ENCODE measurements around the gene MBD3L3. TPM values are rescaled to one million over a fixed set of nuclear protein-coding genes. Genes with fewer than 3 reads are reported as not detected.
"Not testable (repeated sequence)": the region's sequence is repeated elsewhere in the genome, so short reads cannot be mapped to it uniquely, and the experiment has no call there.

The MBD3L3 gene
- polyA plus RNA-seq, 1 donor from 2014 or later: not detected

DNA sequence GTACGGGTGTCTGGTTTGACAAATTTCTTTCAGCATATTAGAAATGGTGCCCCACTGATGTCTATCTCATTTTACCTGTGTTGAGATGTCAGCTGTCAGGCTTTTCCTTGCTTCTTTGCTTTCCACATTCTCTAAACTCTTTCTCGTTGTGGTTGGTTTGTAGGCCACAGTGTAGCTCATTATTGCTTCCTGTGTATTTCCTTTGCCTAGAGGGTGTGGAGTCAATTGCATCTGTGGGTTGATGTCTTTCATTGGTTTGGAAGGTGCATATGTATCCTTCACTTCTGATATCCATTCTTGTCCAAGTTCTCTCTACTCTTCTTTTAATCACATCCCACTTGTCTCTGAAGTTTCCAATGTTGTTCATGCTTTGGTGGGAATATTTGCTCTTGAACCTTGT lies 16.9 kb downstream of the MBD3L3 start:
- H3K4me1 Mint-ChIP-seq, H3K36me3 Mint-ChIP-seq, H3K4me3 Mint-ChIP-seq, H3K9me3 Mint-ChIP-seq, H3K27me3 Mint-ChIP-seq, H3K27ac Mint-ChIP-seq: not testable (repeated sequence)

DNA sequence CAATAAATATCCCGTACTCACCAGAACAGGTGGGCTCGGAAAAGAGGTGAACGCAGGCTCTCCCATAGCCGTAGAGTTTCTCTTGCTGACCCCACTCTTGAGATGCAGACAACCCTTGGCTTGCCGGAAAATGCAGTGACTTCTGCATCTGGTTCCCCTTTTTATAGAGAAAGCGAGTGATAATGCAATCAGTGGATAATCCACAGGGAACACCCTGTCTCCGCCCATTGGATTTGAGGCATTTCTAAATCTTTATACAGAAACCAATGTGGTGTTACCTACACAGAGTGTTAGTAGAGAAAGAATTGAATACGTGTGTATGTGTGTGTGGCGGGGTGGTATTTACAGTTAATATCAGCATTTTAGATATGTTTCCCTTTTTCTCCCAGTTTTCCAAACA lies 18.4 kb downstream of the MBD3L3 start, which contains the start of gene MBD3L4:
Gene MBD3L4, minus strand, starts transcription at position 101 of the 400 bp plus-strand sequence. Its CDS starts 35 bp downstream, at position 66.
- not testable (repeated sequence) for H3K27me3 Mint-ChIP-seq, H3K4me1 Mint-ChIP-seq, H3K27ac Mint-ChIP-seq, H3K36me3 Mint-ChIP-seq, H3K9me3 Mint-ChIP-seq, H3K4me3 Mint-ChIP-seq

DNA sequence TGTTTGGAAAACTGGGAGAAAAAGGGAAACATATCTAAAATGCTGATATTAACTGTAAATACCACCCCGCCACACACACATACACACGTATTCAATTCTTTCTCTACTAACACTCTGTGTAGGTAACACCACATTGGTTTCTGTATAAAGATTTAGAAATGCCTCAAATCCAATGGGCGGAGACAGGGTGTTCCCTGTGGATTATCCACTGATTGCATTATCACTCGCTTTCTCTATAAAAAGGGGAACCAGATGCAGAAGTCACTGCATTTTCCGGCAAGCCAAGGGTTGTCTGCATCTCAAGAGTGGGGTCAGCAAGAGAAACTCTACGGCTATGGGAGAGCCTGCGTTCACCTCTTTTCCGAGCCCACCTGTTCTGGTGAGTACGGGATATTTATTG lies 28.2 kb downstream of the MBD3L3 start, which contains the start of gene MBD3L5:
Gene MBD3L5, plus strand, starts transcription at position 301 of the 400 bp plus-strand sequence. Its CDS starts 34 bp downstream, at position 335.
- not testable (repeated sequence) for H3K9me3 Mint-ChIP-seq, H3K4me3 Mint-ChIP-seq, H3K27ac Mint-ChIP-seq, H3K27me3 Mint-ChIP-seq, H3K36me3 Mint-ChIP-seq, H3K4me1 Mint-ChIP-seq

DNA sequence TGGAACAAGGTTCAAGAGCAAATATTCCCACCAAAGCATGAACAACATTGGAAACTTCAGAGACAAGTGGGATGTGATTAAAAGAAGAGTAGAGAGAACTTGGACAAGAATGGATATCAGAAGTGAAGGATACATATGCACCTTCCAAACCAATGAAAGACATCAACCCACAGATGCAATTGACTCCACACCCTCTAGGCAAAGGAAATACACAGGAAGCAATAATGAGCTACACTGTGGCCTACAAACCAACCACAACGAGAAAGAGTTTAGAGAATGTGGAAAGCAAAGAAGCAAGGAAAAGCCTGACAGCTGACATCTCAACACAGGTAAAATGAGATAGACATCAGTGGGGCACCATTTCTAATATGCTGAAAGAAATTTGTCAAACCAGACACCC lies 29.7 kb downstream of the MBD3L3 start:
- not testable (repeated sequence) for H3K4me3 Mint-ChIP-seq, H3K36me3 Mint-ChIP-seq

DNA sequence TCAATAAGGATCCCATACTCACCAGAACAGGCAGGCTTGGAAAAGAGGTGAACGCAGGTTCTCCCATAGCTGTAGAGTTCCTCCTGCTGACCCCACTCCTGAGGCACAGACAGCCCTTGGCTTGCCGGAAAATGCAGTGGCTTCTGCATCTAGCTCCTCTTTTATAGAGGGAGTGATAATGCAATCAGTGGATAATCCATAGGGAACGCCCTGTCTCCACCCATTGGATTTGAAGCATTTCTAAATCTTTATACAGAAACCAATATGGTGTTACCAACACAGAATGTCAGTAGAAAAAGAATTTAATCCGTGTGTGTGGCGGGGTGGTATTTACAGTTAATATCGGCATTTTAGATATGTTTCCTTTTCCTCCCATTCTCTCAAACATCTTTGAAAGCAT lies 37.1 kb downstream of the MBD3L3 start, which contains the start of gene MBD3L2B:
Gene MBD3L2B, minus strand, starts transcription at position 101 of the 400 bp plus-strand sequence. Its CDS starts 34 bp downstream, at position 67.
- not testable (repeated sequence) for H3K27ac Mint-ChIP-seq, H3K36me3 Mint-ChIP-seq, H3K4me3 Mint-ChIP-seq, H3K9me3 Mint-ChIP-seq, H3K4me1 Mint-ChIP-seq, H3K27me3 Mint-ChIP-seq

More for the DNA sequence above, 29.7 kb downstream of the MBD3L3 start:
- not testable (repeated sequence) for H3K27ac Mint-ChIP-seq, H3K9me3 Mint-ChIP-seq, H3K4me1 Mint-ChIP-seq, H3K27me3 Mint-ChIP-seq

DNA sequence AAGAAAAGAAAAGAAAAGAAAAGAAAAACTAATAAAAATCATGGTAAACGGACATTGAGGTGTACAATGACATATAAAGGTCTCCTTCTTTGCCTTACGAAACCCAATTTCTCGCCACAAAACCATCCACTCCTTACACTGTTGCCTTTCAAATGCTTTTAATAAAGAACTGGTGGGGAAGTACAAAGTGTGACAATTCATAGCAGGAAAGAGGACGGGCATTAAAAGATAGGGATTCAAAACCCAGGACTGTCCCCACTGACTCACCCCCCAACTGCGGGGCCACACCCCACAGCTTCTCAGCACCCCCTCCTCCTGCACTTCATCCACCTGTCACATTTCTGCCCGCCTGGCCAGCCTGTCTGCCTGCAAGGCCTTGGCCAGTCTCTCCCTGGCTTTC lies 39.6 kb downstream of the MBD3L3 start:
- no peaks in the 10 kb centered on the region for H3K9me3 Mint-ChIP-seq
- H3K4me3 Mint-ChIP-seq: no peak overlapping the region
- H3K4me1 Mint-ChIP-seq: peaks cover 0 to 2% (median 0%) of the 10 kb centered on the region in 3 donors
- H3K27ac Mint-ChIP-seq: no peak overlapping the region
- H3K27me3 Mint-ChIP-seq: no peaks in the 10 kb centered on the region
- no peaks in the 10 kb centered on the region for H3K36me3 Mint-ChIP-seq

DNA sequence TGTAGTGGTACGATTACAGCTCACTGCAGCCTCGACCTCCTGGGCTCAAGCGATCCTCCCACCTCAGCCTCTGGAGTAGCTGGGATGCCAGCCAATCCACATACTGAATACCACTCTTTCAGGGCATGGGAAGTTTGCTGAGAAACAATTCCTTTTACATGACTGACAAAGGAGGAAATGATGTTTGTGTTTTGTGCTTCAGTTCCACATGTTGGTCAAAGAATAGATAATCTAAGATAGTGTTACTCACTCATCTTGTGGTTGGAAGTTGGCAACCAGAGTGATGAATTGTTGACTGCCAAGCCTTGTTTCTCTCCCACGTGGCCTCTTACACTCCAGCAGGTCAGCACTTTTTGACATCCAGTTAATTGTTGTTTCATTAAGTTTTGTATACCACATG lies 44.8 kb downstream of the MBD3L3 start:
- H3K36me3 Mint-ChIP-seq: no peaks in the 10 kb centered on the region
- H3K4me1 Mint-ChIP-seq: peaks cover 0 to 5% (median 2%) of the 10 kb centered on the region in 3 donors
- no peaks in the 10 kb centered on the region for H3K9me3 Mint-ChIP-seq
- H3K4me3 Mint-ChIP-seq: no peak overlapping the region
- no peak overlapping the region for H3K27ac Mint-ChIP-seq
- no peaks in the 10 kb centered on the region for H3K27me3 Mint-ChIP-seq

DNA sequence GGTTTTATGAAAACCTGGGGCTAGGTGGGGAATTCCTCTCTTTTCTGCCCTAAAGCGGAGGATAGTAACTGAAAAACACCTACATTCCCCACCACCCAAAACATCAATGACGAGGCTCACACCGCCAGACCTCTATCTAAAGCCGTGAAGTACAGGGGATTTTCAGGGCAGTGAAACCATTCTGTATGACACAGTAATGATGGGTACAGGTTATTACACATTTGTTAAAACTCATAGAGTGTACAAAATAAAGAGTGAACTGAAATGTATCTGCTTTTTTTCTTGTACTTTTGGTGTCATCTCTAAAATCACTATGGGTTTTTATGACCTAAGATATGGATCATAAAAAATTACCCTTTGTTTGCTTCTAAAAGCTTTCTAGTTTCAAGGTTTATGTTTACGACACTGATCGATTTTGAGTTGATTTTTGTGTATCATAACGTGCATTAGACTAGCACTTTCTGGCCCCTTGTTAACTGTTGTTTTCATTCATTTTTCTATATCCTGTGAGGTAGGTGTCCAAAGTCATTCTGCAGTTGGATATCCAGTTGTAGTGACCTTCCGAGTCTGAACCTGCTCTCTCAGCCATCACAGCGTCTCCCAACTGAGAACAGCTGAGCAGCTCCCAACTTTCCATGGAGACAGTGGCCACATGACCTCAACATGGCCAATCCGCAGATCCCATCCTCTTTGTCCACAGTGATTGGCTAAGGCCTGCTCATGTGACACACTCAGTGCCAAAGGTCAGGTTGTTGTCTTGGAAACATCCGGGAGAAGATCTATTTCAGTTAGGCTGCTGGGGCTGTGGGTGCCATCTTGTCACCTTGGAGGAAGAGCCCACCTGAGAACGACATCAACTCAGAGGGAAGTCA lies 47.5 kb downstream of the MBD3L3 start:
- H3K36me3 Mint-ChIP-seq: no peaks in the 10 kb centered on the region
- H3K4me1 Mint-ChIP-seq: peaks cover 0 to 5% (median 2%) of the 10 kb centered on the region in 3 donors
- peaks cover 4% of the 10 kb centered on the region for H3K27me3 Mint-ChIP-seq
- no peak overlapping the region for H3K4me3 Mint-ChIP-seq
- H3K27ac Mint-ChIP-seq: no peak overlapping the region
- H3K9me3 Mint-ChIP-seq: no peaks in the 10 kb centered on the region

DNA sequence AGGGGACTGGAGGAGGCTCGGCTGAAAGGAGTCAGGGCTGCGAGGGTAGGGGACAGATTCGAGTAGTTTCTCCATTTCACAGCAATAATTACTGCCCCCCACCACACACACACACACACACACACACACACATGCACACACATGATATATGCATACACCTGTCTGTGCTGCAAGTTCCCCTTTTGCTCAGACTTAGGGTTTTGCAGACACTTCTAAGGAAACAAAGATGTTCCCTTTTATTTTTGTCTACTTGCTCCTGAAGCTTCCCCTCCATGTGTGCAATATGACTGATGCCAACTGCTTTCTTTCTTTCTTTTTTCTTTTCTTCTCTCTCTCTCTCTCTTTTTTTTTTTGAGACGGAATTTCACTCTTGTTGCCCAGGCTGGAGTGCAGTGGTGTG lies 50.6 kb downstream of the MBD3L3 start:
- peaks cover 0 to 2% (median 0%) of the 10 kb centered on the region in 3 donors for H3K4me1 Mint-ChIP-seq
- H3K36me3 Mint-ChIP-seq: no peaks in the 10 kb centered on the region
- H3K27ac Mint-ChIP-seq: no peak overlapping the region
- no peak overlapping the region for H3K4me3 Mint-ChIP-seq
- peaks cover 4% of the 10 kb centered on the region for H3K27me3 Mint-ChIP-seq
- no peaks in the 10 kb centered on the region for H3K9me3 Mint-ChIP-seq

Other genes starting within 250 kb of the MBD3L3 start
- gene ADGRE1, start 171.1 kb downstream of the MBD3L3 start, polyA plus RNA-seq: 0.06 TPM
- gene MBD3L2B, start 37.2 kb downstream of the MBD3L3 start, polyA plus RNA-seq: not detected
- not detected for gene MBD3L5, start 28.1 kb downstream of the MBD3L3 start, polyA plus RNA-seq
- gene MBD3L4, start 18.5 kb downstream of the MBD3L3 start, polyA plus RNA-seq: not detected
- gene MBD3L2, start 9.4 kb downstream of the MBD3L3 start, polyA plus RNA-seq: not detected
- gene ZNF557, start 11.0 kb upstream of the MBD3L3 start, polyA plus RNA-seq: 8.5 TPM
- 0.53 TPM for gene INSR, start 235.7 kb upstream of the MBD3L3 start, polyA plus RNA-seq

All from IgD-negative memory B cell (primary cell).